Testis (tissue), 2 donors: ENCODE data around the gene HTT.

Experiments
- CTCF ChIP-seq, 3 experiments: fragments of 450-650 bp in 2 of 3; fragments of 200-600 bp in 1 of 3; sonication (generic) in 1 of 3; IDR thresholded peaks; one replicate each; pipeline ENCODE4 v1.5.1; 2016 to 2019; ENCODE audit warnings: antibody characterized with exemption in 3 of 3, mild to moderate bottlenecking in 2 of 3, moderate library complexity in 1 of 3
- POLR2A ChIP-seq: fragments of 450-650 bp; IDR thresholded peaks from one replicate; pipeline ENCODE4 v1.6.1; 2017; ENCODE audit warnings: antibody characterized with exemption, mild to moderate bottlenecking, moderate library complexity

- no peak for TF ChIP-seq CTCF (IDR thresholded peaks at IDR 0.05)
- TF ChIP-seq POLR2A, result no peak
These were observed 217.6 kb downstream of the HTT start for GRCh38 chr4:3291969-3292570.
